WERI-Rb-1 (cell line): ENCODE results near the gene ALDH4A1.

ENCODE experiments used
- DNase-seq: peaks from one replicate; pipeline ENCODE4 v3.0.0-alpha.2; 2020
- H3K27ac ChIP-seq: fragments of 250-450 bp; sonication (Bioruptor Pico); 2 replicates; pipeline ENCODE4 v1.5.1; 2020; ENCODE audit warnings: mild to moderate bottlenecking, moderate library complexity
- H3K27me3 ChIP-seq: fragments of 250-450 bp; sonication (Bioruptor Pico); 2 replicates; pipeline ENCODE4 v1.5.1; 2021; ENCODE audit warnings: mild to moderate bottlenecking, low read depth, moderate library complexity; ENCODE audit not compliant: insufficient read depth, severe bottlenecking
- H3K36me3 ChIP-seq: fragments of 250-450 bp; sonication (Bioruptor Pico); 2 replicates; pipeline ENCODE4 v1.5.1; 2020; ENCODE audit warnings: mild to moderate bottlenecking, moderate library complexity
- H3K4me3 ChIP-seq: 2 replicates; pipeline ENCODE4 v1.5.1; 2011; ENCODE audit warnings: low read depth, mild to moderate bottlenecking, control low read depth, low read length
- H3K9me3 ChIP-seq: fragments of 250-450 bp; sonication (Bioruptor Pico); 2 replicates; pipeline ENCODE4 v1.5.1; 2021; ENCODE audit warnings: mild to moderate bottlenecking, moderate library complexity; ENCODE audit not compliant: severe bottlenecking
- CTCF ChIP-seq: IDR thresholded peaks from 2 replicates; pipeline ENCODE4 v1.5.1; 2011; ENCODE audit warnings: low read depth, mild to moderate bottlenecking, control low read depth, inconsistent platforms, low read length

ALDH4A1 gene

DNA sequence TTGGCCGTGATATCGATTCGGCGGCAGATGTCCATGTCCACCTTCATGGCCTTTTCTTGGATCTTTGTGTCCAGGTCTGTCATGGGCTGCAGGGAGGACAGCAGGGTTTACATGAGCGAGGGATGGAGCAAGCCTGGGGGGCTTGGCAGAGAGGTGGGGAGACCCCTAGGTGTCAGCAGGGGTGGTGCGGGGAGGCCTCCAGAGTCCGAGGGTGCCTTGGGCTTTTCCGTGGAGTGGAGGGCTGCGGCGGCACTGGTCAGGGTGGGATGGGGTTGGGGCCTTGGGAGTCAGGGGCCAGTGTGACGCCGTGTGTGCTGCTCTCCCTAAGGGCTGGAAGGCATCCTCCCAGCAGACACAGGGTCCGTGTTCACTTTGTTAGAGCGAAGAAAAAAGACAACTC is 16.1 kb upstream of the ALDH4A1 start:
- Histone ChIP-seq H3K9me3 (no peaks in the 10 kb centered on the region), H3K4me3 (no peak overlapping the region), H3K27me3 (no peaks in the 10 kb centered on the region), H3K27ac (peak overlapping the region; percentile 89), H3K36me3 (peaks cover 23% of the 10 kb centered on the region)
- DNase-seq = no peak
- peak; percentile 46 for TF ChIP-seq CTCF

DNA sequence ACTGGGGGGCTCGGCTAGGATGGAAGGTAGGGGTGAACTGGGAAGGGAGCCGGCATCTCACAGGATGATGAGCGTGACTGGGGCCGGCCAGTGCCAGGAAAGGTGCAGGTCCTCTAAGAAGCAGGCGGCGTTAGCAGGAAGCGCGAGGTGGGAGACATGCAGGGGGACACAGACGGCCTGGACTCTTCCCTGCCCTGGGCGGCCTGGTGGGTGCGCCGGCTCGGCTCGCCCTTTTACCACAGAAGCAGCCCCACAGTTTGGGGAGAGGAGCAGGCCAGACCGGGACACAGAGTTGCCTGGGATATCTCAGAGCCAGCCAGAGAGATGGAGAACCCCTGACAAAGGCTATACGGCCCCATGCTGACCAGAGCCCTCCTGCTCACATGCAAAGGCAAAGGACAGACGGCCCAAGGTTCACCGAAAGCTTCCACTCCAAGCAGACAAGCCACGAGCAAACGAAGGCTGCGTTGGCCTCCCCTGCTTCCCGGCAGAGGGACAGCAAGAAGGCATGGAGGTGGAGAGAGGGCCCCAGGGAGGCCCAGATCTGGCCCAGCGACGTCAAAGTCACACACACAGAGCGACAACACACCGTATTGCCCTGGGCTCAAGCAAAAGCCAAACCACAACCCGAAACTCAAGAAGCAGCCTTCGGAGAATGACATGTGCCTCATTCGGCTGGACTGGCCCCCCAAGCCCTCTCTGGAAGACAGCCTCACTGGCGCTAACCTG is 14.9 kb upstream of the ALDH4A1 start:
- Histone ChIP-seq H3K36me3 (peaks cover 33% of the 10 kb centered on the region), H3K27me3 (no peaks in the 10 kb centered on the region), H3K9me3 (no peaks in the 10 kb centered on the region), H3K4me3 (no peak overlapping the region), H3K27ac (no peak overlapping the region; the same call in 1 of the 2 replicates)
- TF ChIP-seq CTCF = no peak
- DNase-seq = no peak

DNA sequence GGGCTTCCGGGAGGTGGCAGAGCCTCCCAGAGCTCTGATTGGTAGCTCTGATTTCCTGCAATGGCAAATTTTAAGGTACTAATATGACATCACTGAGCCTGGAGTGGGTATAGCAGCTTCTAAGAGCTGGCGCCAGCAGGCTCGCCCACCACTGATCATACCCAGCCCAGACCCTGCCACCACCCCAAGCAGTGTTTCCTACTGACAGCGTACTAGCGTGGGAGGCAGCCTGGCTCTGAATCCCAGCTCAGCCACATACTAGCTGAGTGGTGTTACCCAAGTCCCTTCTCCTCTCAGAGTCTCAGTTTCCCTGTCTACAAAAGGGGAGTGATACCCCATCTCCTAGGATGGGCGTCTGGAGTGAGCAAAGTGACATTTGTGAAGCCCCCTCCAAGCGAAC is 13.0 kb upstream of the ALDH4A1 start:
- Histone ChIP-seq H3K4me3 (no peak overlapping the region), H3K9me3 (no peaks in the 10 kb centered on the region), H3K36me3 (peaks cover 50% of the 10 kb centered on the region), H3K27ac (no peak overlapping the region), H3K27me3 (no peaks in the 10 kb centered on the region)
- no peak for DNase-seq
- TF ChIP-seq CTCF = no peak

DNA sequence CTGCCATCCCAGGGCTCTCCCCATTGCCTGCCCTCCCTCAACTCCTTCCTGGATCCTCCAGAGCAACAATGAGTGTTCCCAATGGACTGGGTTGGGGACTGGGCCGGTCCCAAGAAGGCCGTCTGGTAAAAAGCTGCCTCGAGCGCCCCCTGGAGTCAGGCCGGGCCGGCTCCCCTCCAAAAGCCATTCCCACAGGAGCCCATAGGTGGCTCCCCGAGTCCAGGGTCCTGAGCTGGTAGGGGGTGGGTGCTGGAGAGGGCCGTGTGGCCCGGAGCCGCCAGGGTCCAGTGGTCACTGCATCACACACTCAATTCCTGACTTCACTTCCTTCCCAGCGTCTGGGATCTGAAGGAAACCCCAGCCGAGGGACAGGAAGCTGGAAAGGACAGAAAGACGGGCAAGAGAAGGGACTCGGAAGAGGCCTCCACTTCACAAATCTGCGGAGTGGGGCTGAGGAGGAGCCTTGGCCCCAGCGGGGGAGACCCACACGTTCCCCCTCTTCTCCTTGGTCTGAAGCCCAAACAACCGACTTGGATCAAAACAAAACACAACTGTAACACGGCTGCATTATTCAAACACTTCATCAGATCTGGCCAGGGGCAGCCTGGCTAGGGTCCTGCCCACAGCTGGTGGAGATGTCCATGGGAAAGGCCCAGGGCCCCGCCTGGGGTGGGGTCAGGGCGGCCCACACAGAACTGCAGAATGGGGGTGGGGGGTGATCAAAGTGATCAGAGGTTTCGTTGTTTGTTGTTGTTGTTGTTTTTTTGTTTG is 10.9 kb upstream of the ALDH4A1 start:
- peak; percentile 99 for TF ChIP-seq CTCF
- Histone ChIP-seq H3K27ac (peak overlapping the region; percentile 59), H3K36me3 (peaks cover 68% of the 10 kb centered on the region), H3K27me3 (no peaks in the 10 kb centered on the region), H3K9me3 (no peaks in the 10 kb centered on the region), H3K4me3 (no peak overlapping the region)
- peak; percentile 91 for DNase-seq

DNA sequence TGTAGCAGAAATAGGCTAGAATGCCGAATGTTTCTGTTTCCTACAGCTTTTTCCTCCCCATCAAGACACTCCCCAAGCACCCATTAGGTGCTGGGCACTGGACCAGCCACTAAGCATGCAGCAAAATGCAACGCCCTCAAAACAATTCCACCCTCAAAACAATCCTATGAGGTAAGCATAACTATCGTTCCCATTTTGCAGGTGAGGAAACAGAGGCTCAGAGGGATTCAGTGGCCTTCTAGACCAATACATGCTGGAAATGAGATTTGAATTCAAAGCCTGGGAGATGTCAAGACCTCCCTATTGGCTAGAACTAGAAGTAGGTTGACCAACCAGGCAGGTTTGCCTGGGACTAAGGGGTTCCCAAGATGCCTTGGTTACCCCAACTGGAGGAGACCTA is 10.2 kb upstream of the ALDH4A1 start:
- Histone ChIP-seq H3K4me3 (no peak overlapping the region), H3K36me3 (peaks cover 69% of the 10 kb centered on the region), H3K27ac (no peak overlapping the region), H3K27me3 (no peaks in the 10 kb centered on the region), H3K9me3 (no peaks in the 10 kb centered on the region)
- no peak for TF ChIP-seq CTCF
- DNase-seq = no peak
